ENCODE results near the gene EPS15. TPM values are rescaled to one million over a fixed set of nuclear protein-coding genes. Genes with fewer than 3 reads are reported as not detected.
"Not testable (repeated sequence)": the region's sequence is repeated elsewhere in the genome, so short reads cannot be mapped to it uniquely, and the experiment has no call there.

EPS15 gene
- total RNA-seq, 1 experiment from 2014 or later: 26.6 TPM

- DNase-seq: no peak
- no peaks in the 10 kb centered on the region; the same call in 1 of the 2 replicates for H3K36me3 ChIP-seq (replicated peaks; ENCODE audit: control insufficient read depth, insufficient read depth, low read length)
- no peaks in the 10 kb centered on the region for H3K27me3 ChIP-seq (ENCODE audit: control insufficient read depth, insufficient read depth, low read length)
- no peak overlapping the region for H3K4me3 ChIP-seq (ENCODE audit: insufficient read depth, low read depth, low read length)
Measured at GRCh38 chr1:51484591-51484990, 34.5 kb downstream of the EPS15 start.

- no peak overlapping the region for H3K4me3 ChIP-seq (ENCODE audit: insufficient read depth, low read depth, low read length)
- no peaks in the 10 kb centered on the region for H3K27me3 ChIP-seq (ENCODE audit: control insufficient read depth, insufficient read depth, low read length)
- DNase-seq: no peak
- no peaks in the 10 kb centered on the region; the same call in 1 of the 2 replicates for H3K36me3 ChIP-seq (replicated peaks; ENCODE audit: control insufficient read depth, insufficient read depth, low read length)
Measured at GRCh38 chr1:51482881-51483280, 36.2 kb downstream of the EPS15 start.

- H3K36me3 ChIP-seq (replicated peaks; ENCODE audit: control insufficient read depth, insufficient read depth, low read length); DNase-seq; H3K27me3 ChIP-seq (ENCODE audit: control insufficient read depth, insufficient read depth, low read length); H3K4me3 ChIP-seq (ENCODE audit: insufficient read depth, low read depth, low read length): not testable (repeated sequence)
Measured at GRCh38 chr1:51474832-51475620, 44.0 kb downstream of the EPS15 start.

- DNase-seq: no peak
- H3K4me3 ChIP-seq (ENCODE audit: insufficient read depth, low read depth, low read length): no peak overlapping the region
- H3K27me3 ChIP-seq (ENCODE audit: control insufficient read depth, insufficient read depth, low read length): no peaks in the 10 kb centered on the region
- H3K36me3 ChIP-seq (replicated peaks; ENCODE audit: control insufficient read depth, insufficient read depth, low read length): no peaks in the 10 kb centered on the region
Measured at GRCh38 chr1:51473331-51474115, 45.5 kb downstream of the EPS15 start.

GRCh38 chr1:51472359-51472758 lies 46.7 kb downstream of the EPS15 start:
- no peaks in the 10 kb centered on the region for H3K36me3 ChIP-seq (replicated peaks; ENCODE audit: control insufficient read depth, insufficient read depth, low read length)
- no peaks in the 10 kb centered on the region for H3K27me3 ChIP-seq (ENCODE audit: control insufficient read depth, insufficient read depth, low read length)
- DNase-seq: no peak
- no peak overlapping the region for H3K4me3 ChIP-seq (ENCODE audit: insufficient read depth, low read depth, low read length)

- H3K27me3 ChIP-seq (ENCODE audit: control insufficient read depth, insufficient read depth, low read length): no peaks in the 10 kb centered on the region
- DNase-seq: no peak
- H3K4me3 ChIP-seq (ENCODE audit: insufficient read depth, low read depth, low read length): no peak overlapping the region
- H3K36me3 ChIP-seq (replicated peaks; ENCODE audit: control insufficient read depth, insufficient read depth, low read length): no peaks in the 10 kb centered on the region
Measured at GRCh38 chr1:51469518-51469917, 49.5 kb downstream of the EPS15 start.

- no peaks in the 10 kb centered on the region for H3K27me3 ChIP-seq (ENCODE audit: control insufficient read depth, insufficient read depth, low read length)
- no peak for DNase-seq
- no peaks in the 10 kb centered on the region; the same call in 1 of the 2 replicates for H3K36me3 ChIP-seq (replicated peaks; ENCODE audit: control insufficient read depth, insufficient read depth, low read length)
- no peak overlapping the region for H3K4me3 ChIP-seq (ENCODE audit: insufficient read depth, low read depth, low read length)
Measured at GRCh38 chr1:51464828-51465227, 54.2 kb downstream of the EPS15 start.

- Histone ChIP-seq H3K27me3 (ENCODE audit: control insufficient read depth, insufficient read depth, low read length) (no peaks in the 10 kb centered on the region), H3K4me3 (ENCODE audit: insufficient read depth, low read depth, low read length) (no peak overlapping the region), H3K36me3 (replicated peaks; ENCODE audit: control insufficient read depth, insufficient read depth, low read length) (no peaks in the 10 kb centered on the region; the same call in 1 of the 2 replicates)
- DNase-seq: no peak
Measured at GRCh38 chr1:51463561-51463960, 55.5 kb downstream of the EPS15 start.

- H3K27me3 ChIP-seq (ENCODE audit: control insufficient read depth, insufficient read depth, low read length); DNase-seq; H3K36me3 ChIP-seq (replicated peaks; ENCODE audit: control insufficient read depth, insufficient read depth, low read length); H3K4me3 ChIP-seq (ENCODE audit: insufficient read depth, low read depth, low read length): not testable (repeated sequence)
Measured at GRCh38 chr1:51462289-51462688, 56.8 kb downstream of the EPS15 start.

- Histone ChIP-seq H3K36me3 (replicated peaks; ENCODE audit: control insufficient read depth, insufficient read depth, low read length) (no peaks in the 10 kb centered on the region), H3K4me3 (ENCODE audit: insufficient read depth, low read depth, low read length) (no peak overlapping the region), H3K27me3 (ENCODE audit: control insufficient read depth, insufficient read depth, low read length) (no peaks in the 10 kb centered on the region)
- DNase-seq: no peak
Measured at GRCh38 chr1:51454554-51454953, 64.5 kb downstream of the EPS15 start.

GRCh38 chr1:51453010-51453409 lies 66.1 kb downstream of the EPS15 start:
- Histone ChIP-seq H3K4me3 (ENCODE audit: insufficient read depth, low read depth, low read length) (no peak overlapping the region), H3K27me3 (ENCODE audit: control insufficient read depth, insufficient read depth, low read length) (no peaks in the 10 kb centered on the region), H3K36me3 (replicated peaks; ENCODE audit: control insufficient read depth, insufficient read depth, low read length) (no peaks in the 10 kb centered on the region)
- no peak for DNase-seq

- not testable (repeated sequence) for H3K27me3 ChIP-seq (ENCODE audit: control insufficient read depth, insufficient read depth, low read length); H3K4me3 ChIP-seq (ENCODE audit: insufficient read depth, low read depth, low read length); H3K36me3 ChIP-seq (replicated peaks; ENCODE audit: control insufficient read depth, insufficient read depth, low read length); DNase-seq
Measured at GRCh38 chr1:51448844-51449454, 70.1 kb downstream of the EPS15 start.

GRCh38 chr1:51445351-51446090 lies 73.5 kb downstream of the EPS15 start:
- Histone ChIP-seq H3K36me3 (replicated peaks; ENCODE audit: control insufficient read depth, insufficient read depth, low read length) (peaks cover 2% of the 10 kb centered on the region; the same call in 1 of the 2 replicates), H3K4me3 (ENCODE audit: insufficient read depth, low read depth, low read length) (no peak overlapping the region), H3K27me3 (ENCODE audit: control insufficient read depth, insufficient read depth, low read length) (no peaks in the 10 kb centered on the region)
- DNase-seq: no peak

- H3K36me3 ChIP-seq (replicated peaks; ENCODE audit: control insufficient read depth, insufficient read depth, low read length): peaks cover 2% of the 10 kb centered on the region; the same call in 1 of the 2 replicates
- DNase-seq: no peak
- no peak overlapping the region for H3K4me3 ChIP-seq (ENCODE audit: insufficient read depth, low read depth, low read length)
- H3K27me3 ChIP-seq (ENCODE audit: control insufficient read depth, insufficient read depth, low read length): no peaks in the 10 kb centered on the region
Measured at GRCh38 chr1:51444534-51445192, 74.4 kb downstream of the EPS15 start.
